ENCODE measurements around the gene SORBS2.

DNA sequence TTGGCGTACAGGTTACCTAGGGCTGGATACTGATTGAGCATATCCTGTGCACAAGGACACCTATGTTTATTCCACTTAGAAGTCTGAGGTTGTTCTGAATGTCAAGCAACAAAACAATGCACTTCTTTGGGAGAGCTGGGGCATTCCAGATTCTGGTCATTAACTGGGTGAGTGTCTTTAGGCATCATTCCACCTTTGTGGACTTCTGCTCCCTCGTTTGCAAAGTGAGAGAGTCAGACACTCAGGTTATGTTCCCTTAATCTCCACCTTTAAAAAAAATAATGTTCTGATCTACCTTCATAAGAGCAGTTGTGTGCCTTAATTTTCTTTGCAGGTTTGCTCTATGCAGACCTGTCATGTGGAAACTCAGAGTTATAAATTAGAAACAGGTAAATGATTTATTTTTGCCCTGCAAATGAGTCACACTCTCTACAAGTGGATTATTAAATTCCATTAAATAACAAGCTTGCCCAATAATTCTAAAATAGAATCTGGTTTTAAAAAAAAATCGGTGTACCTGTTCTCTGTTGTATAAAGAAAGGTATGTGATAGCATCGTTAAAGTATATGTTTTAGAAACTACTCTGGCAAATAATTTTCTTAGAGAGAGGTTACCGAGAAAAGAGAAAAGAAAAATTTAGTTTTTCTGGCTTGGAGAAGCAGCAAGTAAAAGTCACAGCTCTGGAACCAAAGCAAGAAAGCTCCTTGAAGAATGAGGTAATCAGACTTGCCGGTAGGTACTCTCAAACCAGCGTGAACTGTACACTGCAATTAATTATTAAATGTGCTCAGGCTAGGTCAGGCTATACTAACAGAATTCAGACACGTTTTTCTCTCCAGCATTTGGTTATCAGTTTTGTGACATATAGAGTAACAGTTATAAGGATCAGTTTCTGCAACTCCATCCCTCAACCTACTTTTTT lies 93.2 kb downstream of the SORBS2 start:
- TF ChIP-seq, protein P1, sequence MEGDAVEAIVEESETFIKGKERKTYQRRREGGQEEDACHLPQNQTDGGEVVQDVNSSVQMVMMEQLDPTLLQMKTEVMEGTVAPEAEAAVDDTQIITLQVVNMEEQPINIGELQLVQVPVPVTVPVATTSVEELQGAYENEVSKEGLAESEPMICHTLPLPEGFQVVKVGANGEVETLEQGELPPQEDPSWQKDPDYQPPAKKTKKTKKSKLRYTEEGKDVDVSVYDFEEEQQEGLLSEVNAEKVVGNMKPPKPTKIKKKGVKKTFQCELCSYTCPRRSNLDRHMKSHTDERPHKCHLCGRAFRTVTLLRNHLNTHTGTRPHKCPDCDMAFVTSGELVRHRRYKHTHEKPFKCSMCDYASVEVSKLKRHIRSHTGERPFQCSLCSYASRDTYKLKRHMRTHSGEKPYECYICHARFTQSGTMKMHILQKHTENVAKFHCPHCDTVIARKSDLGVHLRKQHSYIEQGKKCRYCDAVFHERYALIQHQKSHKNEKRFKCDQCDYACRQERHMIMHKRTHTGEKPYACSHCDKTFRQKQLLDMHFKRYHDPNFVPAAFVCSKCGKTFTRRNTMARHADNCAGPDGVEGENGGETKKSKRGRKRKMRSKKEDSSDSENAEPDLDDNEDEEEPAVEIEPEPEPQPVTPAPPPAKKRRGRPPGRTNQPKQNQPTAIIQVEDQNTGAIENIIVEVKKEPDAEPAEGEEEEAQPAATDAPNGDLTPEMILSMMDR (IDR thresholded peaks at IDR 0.05) = peak in 1 of 3 experiments; percentile 6
- TF ChIP-seq EP300 (IDR thresholded peaks at IDR 0.05) (no peak), POLR2A (IDR thresholded peaks at IDR 0.05; ENCODE audit: low read depth) (no peak)
